ENCODE measurements around the gene NACAD.
A peak's percentile ranks its signal among the peaks of the same experiment; 100 is the strongest.

NACAD gene

DNA sequence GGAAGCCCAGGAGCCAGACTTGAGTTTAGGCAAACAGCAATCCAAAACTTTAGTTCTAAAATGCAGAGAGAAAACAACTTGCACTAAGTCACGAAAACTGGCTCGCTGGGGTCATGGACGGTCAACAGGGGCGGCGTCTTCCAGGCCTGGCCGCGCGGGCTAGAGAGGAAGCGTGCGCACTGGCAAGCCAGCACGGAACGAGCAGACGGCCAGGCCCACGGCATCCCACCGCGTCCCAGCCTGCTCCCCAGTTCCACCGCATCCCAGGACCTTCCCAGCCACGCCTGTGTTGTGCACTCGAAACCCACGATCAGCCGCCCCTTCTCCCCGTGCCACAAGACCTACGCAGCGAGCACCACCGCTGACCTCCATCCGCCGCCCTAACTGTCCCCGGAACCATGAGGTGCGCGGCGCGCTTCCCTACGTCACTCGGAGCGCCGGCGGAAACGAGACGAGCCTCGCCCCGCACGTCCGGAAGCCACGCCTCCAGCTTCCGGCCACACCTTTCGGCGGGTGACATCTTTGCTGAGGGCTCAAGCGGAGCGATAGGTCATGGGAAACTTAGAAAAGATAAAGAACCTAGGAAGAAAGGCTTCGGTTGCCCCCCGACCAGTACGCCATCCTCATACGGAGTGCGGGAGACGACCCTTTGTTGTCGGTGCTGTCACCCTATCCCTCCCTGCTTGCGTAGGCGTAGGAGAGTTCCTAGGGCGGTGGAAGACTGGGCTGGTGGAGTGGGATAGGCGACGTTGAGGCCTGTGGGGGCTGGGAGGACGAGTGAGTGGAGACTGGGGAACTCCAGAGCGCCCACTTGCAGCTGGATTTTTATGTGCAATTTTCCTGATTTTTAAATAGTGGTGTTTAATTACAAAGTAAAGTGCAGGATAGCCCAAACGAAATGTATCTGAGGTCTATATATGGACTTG, 22.8 kb upstream of the NACAD start, which contains the start of gene TBRG4:
Gene TBRG4 (minus strand): TSS at position 400 of the 926 bp plus-strand sequence. CDS start 2,460 bp downstream, outside the sequence.
- H3K4me1 ChIP-seq (ENCODE audit: control insufficient read depth, insufficient read depth, low read length): peaks cover 2% of the 10 kb centered on the region

DNA sequence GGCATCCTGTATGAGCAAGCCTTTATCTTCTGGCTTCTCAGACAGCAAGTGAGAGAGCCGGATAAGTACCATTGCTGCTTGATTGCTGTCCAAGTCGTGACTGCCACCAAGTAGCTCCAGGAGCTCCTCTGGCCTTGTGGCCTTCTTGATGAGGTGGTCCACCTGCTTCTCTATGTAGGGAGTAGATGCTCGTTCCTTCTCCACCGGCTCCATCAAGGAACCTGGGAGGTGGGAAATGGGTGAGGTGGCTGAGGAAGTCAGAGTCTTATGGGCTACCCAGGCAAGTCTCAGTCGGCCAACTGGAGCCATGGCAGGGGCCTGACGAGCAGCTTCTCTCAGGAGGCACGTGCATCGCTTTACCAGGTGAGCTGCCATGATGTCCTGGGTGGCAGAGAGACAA, 20.1 kb upstream of the NACAD start:
- H3K9ac ChIP-seq (ENCODE audit: low read depth, low read length): no peak overlapping the region
- H3K36me3 ChIP-seq (ENCODE audit: control insufficient read depth, insufficient read depth, low read length): peaks cover 54% of the 10 kb centered on the region
- no peaks in the 10 kb centered on the region for H3K9me3 ChIP-seq (ENCODE audit: control insufficient read depth, insufficient read depth, low read length)

More for the DNA sequence above, 22.8 kb upstream of the NACAD start, which contains the start of gene TBRG4:
- Histone ChIP-seq H3K9me3 (ENCODE audit: control insufficient read depth, insufficient read depth, low read length) (no peaks in the 10 kb centered on the region), H3K27me3 (ENCODE audit: control insufficient read depth, insufficient read depth, low read length) (no peaks in the 10 kb centered on the region), H3K36me3 (ENCODE audit: control insufficient read depth, insufficient read depth, low read length) (peaks cover 28% of the 10 kb centered on the region), H3K9ac (ENCODE audit: low read depth, low read length) (peak within 1 kb of the TSS; percentile 94), H3K4me3 (ENCODE audit: low read depth, low read length) (peak within 1 kb of the TSS; percentile 100)

DNA sequence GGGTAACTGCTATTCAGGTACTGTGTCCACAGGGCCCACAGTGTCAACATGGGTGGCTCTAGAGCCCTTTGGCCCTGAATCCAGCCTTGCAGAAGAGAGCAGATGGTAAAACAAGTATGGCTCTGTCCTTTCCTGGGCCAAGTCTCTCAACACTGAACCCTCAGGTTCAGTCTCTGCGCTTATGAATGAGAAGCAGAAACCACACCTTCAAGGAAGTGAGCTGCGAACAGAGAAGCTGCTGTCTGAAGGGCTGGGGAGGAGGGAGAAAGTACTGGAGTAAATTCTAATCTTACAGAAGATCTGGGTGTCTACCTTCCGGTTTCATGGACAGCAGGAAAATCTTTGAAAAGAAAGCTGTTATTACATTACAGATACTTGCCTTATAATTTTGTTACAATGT, 18.6 kb upstream of the NACAD start:
- H3K27me3 ChIP-seq (ENCODE audit: control insufficient read depth, insufficient read depth, low read length): no peaks in the 10 kb centered on the region
- no peak overlapping the region for H3K9ac ChIP-seq (ENCODE audit: low read depth, low read length)
- H3K9me3 ChIP-seq (ENCODE audit: control insufficient read depth, insufficient read depth, low read length): no peaks in the 10 kb centered on the region
- H3K4me1 ChIP-seq (ENCODE audit: control insufficient read depth, insufficient read depth, low read length): peaks cover 2% of the 10 kb centered on the region
- no peak overlapping the region for H3K4me3 ChIP-seq (ENCODE audit: low read depth, low read length)
- peaks cover 68% of the 10 kb centered on the region for H3K36me3 ChIP-seq (ENCODE audit: control insufficient read depth, insufficient read depth, low read length)

More for the DNA sequence above, 20.1 kb upstream of the NACAD start:
- Histone ChIP-seq H3K4me1 (ENCODE audit: control insufficient read depth, insufficient read depth, low read length) (peaks cover 2% of the 10 kb centered on the region), H3K4me3 (ENCODE audit: low read depth, low read length) (no peak overlapping the region), H3K27me3 (ENCODE audit: control insufficient read depth, insufficient read depth, low read length) (no peaks in the 10 kb centered on the region)

DNA sequence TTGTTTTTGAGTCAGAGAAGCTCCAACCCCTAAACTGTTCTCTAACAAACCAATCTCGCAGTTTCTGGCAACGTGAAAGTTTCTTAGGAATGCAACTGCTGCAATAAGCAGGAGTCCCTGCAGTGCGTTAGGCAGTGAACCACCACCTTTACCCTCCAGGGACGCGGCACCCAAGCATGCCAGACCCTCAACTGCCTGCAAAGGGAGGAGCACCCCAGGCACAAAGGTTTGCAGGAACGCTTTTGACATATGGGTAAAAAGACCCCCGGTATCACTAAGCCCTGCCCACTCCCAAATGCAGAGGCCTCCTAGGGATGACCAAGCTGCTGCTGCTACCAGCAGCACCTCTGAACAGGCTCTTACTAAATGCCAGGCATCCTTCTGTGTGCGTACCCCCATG, 18.1 kb upstream of the NACAD start:
- Histone ChIP-seq H3K4me3 (ENCODE audit: low read depth, low read length) (no peak overlapping the region), H3K4me1 (ENCODE audit: control insufficient read depth, insufficient read depth, low read length) (peaks cover 2% of the 10 kb centered on the region), H3K27me3 (ENCODE audit: control insufficient read depth, insufficient read depth, low read length) (no peaks in the 10 kb centered on the region), H3K36me3 (ENCODE audit: control insufficient read depth, insufficient read depth, low read length) (peaks cover 74% of the 10 kb centered on the region), H3K9me3 (ENCODE audit: control insufficient read depth, insufficient read depth, low read length) (no peaks in the 10 kb centered on the region), H3K9ac (ENCODE audit: low read depth, low read length) (no peak overlapping the region)

DNA sequence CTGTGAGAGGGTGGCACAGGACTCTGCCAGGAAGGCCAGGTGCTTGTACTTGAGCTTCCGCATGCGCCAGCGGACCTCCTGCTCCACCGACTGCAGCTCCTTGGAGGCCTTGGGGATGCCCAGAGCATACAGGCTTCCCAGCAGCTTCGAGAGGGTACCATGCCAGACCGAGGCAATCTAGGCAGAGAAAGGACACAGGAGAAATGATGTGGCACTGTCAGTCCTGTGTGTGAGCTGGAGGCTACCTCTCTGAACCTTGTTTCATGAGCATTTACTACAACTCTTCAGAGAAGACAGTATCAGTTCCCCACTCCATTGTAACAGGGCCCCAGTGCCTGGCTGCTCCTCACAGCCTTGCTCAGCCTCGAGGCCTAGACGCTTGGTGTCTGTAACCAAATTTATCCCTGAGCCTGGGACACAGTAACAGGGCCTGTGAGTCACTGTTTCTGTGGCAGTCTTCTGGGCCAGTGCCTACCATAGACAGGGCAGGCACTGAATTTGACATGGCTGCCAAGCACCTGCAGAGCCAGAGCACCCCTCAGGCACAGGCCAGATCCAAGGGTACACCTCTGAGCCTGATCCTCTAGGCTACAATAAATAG, 16.9 kb upstream of the NACAD start:
- no peak overlapping the region for H3K4me3 ChIP-seq (ENCODE audit: low read depth, low read length)
- H3K36me3 ChIP-seq (ENCODE audit: control insufficient read depth, insufficient read depth, low read length): peaks cover 85% of the 10 kb centered on the region
- H3K4me1 ChIP-seq (ENCODE audit: control insufficient read depth, insufficient read depth, low read length): peaks cover 2% of the 10 kb centered on the region
- H3K9ac ChIP-seq (ENCODE audit: low read depth, low read length): no peak overlapping the region
- no peaks in the 10 kb centered on the region for H3K27me3 ChIP-seq (ENCODE audit: control insufficient read depth, insufficient read depth, low read length)
- H3K9me3 ChIP-seq (ENCODE audit: control insufficient read depth, insufficient read depth, low read length): no peaks in the 10 kb centered on the region

DNA sequence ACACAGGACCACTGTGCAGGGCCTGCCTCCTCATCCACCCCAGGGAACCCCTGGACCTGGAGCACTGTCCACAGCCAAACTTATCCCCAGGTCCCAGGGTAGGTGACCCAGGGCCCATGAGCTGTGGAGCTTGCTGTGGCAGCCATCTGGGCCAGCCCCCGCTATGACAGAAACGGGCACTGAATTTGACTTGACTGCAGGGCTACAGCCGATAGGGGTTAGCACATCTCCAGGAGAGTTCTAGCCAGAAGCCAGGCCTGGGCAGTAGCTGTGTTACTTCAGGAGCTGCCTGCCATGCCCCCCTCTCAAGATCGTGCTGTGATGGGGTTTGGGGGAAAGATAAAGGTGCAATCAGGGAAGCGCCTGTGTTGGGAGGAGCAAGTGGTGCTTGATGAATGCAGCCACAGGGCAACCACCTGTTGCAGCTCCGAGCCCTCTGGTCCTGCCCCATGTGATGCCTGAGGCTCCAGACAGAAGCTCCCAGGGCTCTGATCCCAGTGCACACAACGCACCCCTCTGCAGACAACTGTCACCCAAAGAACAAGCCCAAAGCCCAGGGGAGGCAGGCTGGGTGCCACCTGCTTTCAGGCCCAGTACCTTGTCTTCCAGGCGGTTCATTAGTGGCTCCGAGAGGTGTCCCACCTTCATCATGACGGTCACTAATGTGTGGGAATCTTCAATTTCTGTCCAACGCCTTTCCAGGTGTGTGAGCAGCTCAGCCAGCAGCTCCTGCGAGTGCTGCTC, 16.2 kb upstream of the NACAD start:
- Histone ChIP-seq H3K27me3 (ENCODE audit: control insufficient read depth, insufficient read depth, low read length) (no peaks in the 10 kb centered on the region), H3K9ac (ENCODE audit: low read depth, low read length) (no peak overlapping the region), H3K4me3 (ENCODE audit: low read depth, low read length) (no peak overlapping the region), H3K4me1 (ENCODE audit: control insufficient read depth, insufficient read depth, low read length) (peaks cover 2% of the 10 kb centered on the region), H3K9me3 (ENCODE audit: control insufficient read depth, insufficient read depth, low read length) (no peaks in the 10 kb centered on the region), H3K36me3 (ENCODE audit: control insufficient read depth, insufficient read depth, low read length) (peaks cover 92% of the 10 kb centered on the region)

DNA sequence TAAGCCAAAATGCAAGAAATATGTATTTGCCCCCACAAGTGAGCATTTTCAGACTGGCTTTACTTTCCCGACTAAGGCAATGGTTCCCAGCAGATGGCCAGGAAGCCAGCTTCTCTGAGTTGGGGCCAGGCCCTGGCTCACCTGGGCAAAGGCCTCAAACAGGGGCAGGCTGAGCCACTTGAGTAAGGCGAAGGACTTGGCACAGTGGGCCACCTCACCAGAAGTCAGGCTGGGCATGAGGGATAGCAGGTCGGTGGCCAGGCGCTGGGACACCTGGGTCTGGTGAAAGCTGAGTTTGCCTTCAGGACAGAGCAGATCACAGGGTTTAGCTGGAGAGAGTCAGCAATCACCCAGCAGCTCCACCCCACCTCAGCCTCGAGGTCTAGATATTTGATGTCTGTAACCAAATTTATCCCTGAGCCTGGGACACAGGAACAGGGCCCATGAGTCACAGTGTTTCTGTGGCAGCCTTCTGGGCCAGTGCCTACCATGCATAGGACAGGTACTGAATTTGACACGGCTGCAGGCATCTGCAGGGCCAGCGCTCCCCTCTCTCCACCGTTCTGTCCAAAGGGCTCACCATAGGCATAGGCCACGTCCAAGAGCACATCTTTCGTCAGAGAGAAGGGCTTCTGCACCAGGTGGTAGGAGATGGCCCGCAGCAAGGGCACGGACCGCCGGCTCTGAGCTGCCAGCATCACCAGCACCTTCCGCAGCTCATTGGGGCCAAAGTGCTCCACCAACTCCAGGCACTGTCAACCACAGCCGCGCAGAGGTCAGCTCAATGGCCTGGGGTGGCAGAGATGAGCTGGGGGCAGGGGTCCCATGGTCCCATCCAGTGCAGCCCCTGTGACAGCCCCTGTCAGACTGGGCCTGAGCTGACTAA, 15.4 kb upstream of the NACAD start:
- H3K4me3 ChIP-seq (ENCODE audit: low read depth, low read length): no peak overlapping the region
- H3K27me3 ChIP-seq (ENCODE audit: control insufficient read depth, insufficient read depth, low read length): no peaks in the 10 kb centered on the region
- peaks cover 98% of the 10 kb centered on the region for H3K36me3 ChIP-seq (ENCODE audit: control insufficient read depth, insufficient read depth, low read length)
- H3K9me3 ChIP-seq (ENCODE audit: control insufficient read depth, insufficient read depth, low read length): no peaks in the 10 kb centered on the region
- H3K4me1 ChIP-seq (ENCODE audit: control insufficient read depth, insufficient read depth, low read length): peaks cover 2% of the 10 kb centered on the region
- H3K9ac ChIP-seq (ENCODE audit: low read depth, low read length): no peak overlapping the region

DNA sequence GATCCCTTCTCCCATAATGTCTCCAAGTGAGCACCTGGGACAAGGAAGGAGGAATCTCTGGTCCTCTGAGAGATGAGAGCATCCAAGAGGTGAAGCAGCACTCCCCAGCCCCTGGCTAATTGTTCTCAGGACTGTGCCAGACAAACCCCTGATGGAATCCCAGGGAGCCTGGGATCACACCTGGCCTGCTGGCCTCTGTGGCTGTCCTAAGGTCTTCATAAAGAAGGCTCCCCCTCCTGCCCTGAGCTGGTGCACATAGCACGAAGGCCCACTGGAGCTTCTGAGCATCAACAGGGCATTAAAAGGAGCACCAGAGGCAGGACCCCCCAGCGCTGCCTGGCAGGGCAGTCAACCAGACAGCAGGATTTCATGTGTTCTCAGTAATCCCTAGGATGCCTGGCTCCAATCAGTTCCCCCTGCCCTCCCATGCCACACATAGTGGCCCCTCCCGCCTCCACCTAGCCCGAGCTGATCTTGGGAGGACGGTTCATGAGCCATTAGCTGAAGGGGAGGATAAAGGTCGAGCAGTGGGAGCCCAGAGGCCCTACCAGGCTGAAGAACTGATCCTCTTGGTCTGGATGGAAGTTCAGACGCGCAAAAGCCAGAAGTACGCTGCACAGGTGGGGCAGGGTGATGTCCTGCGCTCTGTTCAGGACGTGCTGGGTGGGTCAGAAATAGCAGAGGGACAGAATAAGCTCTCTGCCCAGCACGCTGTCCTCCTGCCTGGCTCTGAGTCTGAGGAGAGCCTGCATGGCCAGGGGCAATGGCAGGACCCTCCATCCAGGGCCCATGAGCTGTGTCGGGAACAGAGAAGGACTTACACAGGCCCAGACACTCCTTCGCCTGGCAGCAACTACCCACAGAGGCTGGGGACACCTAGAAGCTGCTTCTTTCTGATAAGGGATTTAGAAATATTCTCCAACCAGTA, 14.3 kb upstream of the NACAD start:
- H3K4me3 ChIP-seq (ENCODE audit: low read depth, low read length): no peak overlapping the region
- H3K4me1 ChIP-seq (ENCODE audit: control insufficient read depth, insufficient read depth, low read length): no peaks in the 10 kb centered on the region
- H3K9ac ChIP-seq (ENCODE audit: low read depth, low read length): no peak overlapping the region
- H3K9me3 ChIP-seq (ENCODE audit: control insufficient read depth, insufficient read depth, low read length): no peaks in the 10 kb centered on the region
- H3K27me3 ChIP-seq (ENCODE audit: control insufficient read depth, insufficient read depth, low read length): no peaks in the 10 kb centered on the region
- peaks cover 88% of the 10 kb centered on the region for H3K36me3 ChIP-seq (ENCODE audit: control insufficient read depth, insufficient read depth, low read length)

DNA sequence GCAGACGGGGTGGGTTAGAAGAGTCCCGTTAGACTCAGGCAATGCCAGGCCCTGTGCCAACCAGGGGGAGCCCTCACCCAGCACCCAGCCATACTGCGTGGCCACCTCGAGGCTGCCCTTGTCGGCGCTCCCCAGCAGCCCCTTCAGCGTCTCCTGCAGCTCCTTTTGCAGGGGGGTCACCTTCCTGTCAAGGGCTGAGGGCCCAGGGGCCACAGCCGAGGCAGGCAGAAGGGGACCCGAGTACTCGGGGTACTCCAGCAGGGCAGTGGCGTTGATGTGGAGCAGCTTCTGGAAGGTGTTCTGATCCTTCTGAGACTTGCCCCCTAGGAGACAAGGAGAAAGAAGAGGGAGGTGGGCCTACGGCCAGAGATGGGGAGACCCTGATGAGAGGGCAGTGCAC, 13.0 kb upstream of the NACAD start:
- Histone ChIP-seq H3K9me3 (ENCODE audit: control insufficient read depth, insufficient read depth, low read length) (no peaks in the 10 kb centered on the region), H3K9ac (ENCODE audit: low read depth, low read length) (no peak overlapping the region), H3K27me3 (ENCODE audit: control insufficient read depth, insufficient read depth, low read length) (no peaks in the 10 kb centered on the region), H3K36me3 (ENCODE audit: control insufficient read depth, insufficient read depth, low read length) (peaks cover 75% of the 10 kb centered on the region), H3K4me1 (ENCODE audit: control insufficient read depth, insufficient read depth, low read length) (no peaks in the 10 kb centered on the region), H3K4me3 (ENCODE audit: low read depth, low read length) (no peak overlapping the region)

DNA sequence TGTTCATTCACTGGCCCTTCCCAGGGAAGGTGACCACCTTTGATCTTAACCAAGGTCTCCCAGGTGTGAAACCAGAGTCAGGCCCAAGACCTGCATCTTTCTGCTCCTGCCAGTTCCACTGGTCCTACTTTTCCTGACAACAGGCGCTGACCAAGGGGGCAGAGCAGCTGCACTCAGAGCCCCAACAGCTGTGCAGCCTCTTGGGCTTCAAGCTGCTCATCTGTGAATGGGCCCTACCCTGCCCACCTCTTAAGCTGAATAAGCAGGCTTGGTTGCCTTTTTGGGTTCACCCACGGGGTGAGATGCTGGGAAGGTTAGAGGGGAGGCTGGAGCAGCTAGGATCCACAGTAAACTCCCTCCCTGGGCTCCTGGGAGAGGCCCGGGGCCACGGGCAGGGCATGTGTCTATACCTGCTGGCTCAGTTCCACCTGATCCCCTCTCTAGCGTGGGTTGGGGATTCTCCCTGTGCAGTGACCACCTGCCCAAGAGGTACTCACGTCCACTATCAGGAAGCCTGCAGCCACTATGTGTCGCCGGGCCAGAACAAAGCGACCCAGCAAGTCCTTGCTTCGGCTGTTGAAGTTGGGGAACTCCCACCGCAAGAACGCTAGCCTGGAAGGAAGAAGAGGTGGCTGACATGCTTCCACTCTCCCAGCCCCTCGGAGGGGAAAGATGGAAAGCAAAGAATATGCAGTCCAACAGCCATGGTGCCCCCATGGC, 12.2 kb upstream of the NACAD start:
- no peaks in the 10 kb centered on the region for H3K4me1 ChIP-seq (ENCODE audit: control insufficient read depth, insufficient read depth, low read length)
- no peak overlapping the region for H3K9ac ChIP-seq (ENCODE audit: low read depth, low read length)
- no peaks in the 10 kb centered on the region for H3K27me3 ChIP-seq (ENCODE audit: control insufficient read depth, insufficient read depth, low read length)
- H3K4me3 ChIP-seq (ENCODE audit: low read depth, low read length): no peak overlapping the region
- peaks cover 68% of the 10 kb centered on the region for H3K36me3 ChIP-seq (ENCODE audit: control insufficient read depth, insufficient read depth, low read length)
- no peaks in the 10 kb centered on the region for H3K9me3 ChIP-seq (ENCODE audit: control insufficient read depth, insufficient read depth, low read length)

All from iPS-15b (cell line).